BLaER1 treated with 17β-estradiol and CSF1 and Interleukin-3, amounts not matched to agents 10 nM and 100 nM (cell line): Measurements from ENCODE around the gene GGCT.
A peak's percentile ranks its signal among the peaks of the same experiment; 100 is the strongest.

Source experiments
- H3K27ac ChIP-seq, 11 experiments: shearing (Covaris generic); formaldehyde crosslinking; 2 replicates each; pipeline ENCODE4 v1.8.1; 2022
- H3K27me3 ChIP-seq, 11 experiments: shearing (Covaris generic); formaldehyde crosslinking; 2 replicates each; pipeline ENCODE4 v1.8.1; 2022
- H3K36me3 ChIP-seq, 11 experiments: shearing (Covaris generic); formaldehyde crosslinking; 2 replicates each; pipeline ENCODE4 v1.8.1; 2022
- H3K4me1 ChIP-seq, 10 experiments: shearing (Covaris generic); formaldehyde crosslinking; 2 replicates each; pipeline ENCODE4 v1.8.1; 2022
- H3K4me2 ChIP-seq, 11 experiments: shearing (Covaris generic); formaldehyde crosslinking; 2 replicates each; pipeline ENCODE4 v1.8.1; 2022
- H3K4me3 ChIP-seq, 10 experiments: shearing (Covaris generic); formaldehyde crosslinking; 2 replicates each; pipeline ENCODE4 v1.8.1; 2022
- H3K9ac ChIP-seq, 11 experiments: shearing (Covaris generic); formaldehyde crosslinking; 2 replicates each; pipeline ENCODE4 v1.8.1; 2022
- H3K9me3 ChIP-seq, 11 experiments: shearing (Covaris generic); formaldehyde crosslinking; replicated peaks in 1 of 11; 2 replicates each; pipeline ENCODE4 v1.8.1; 2022
- H4K20me1 ChIP-seq, 11 experiments: shearing (Covaris generic); formaldehyde crosslinking; 2 replicates each; pipeline ENCODE4 v1.8.1; 2022
- Cebpa-rat ChIP-seq, 11 experiments: shearing (Covaris generic); IDR thresholded peaks; 2 replicates each; pipeline ENCODE4 v1.8.1; 2022

Gene GGCT

GRCh38 chr7:30464231-30464671 is 40.4 kb downstream of the GGCT start:
- Histone ChIP-seq H3K4me2 (peak overlapping the region; percentile 73 to 97 (median 91)), H3K27me3 (peaks cover 0 to 8% (median 5%) of the 10 kb centered on the region in 11 experiments; a peak in 2 of 22 replicates), H3K27ac (peak overlapping the region in 10 of 11 experiments; percentile 9 to 63 (median 40); a peak in 14 of 22 replicates), H3K4me1 (peaks cover 93 to 97% (median 96%) of the 10 kb centered on the region in 10 experiments), H4K20me1 (peaks cover 0 to 56% (median 28%) of the 10 kb centered on the region in 11 experiments; a peak in 17 of 22 replicates), H3K9ac (peak overlapping the region in 8 of 11 experiments; percentile 2 to 49 (median 24); a peak in 8 of 22 replicates), H3K9me3 (no peaks in the 10 kb centered on the region), H3K4me3 (peak overlapping the region in 4 of 10 experiments; percentile 6 to 38 (median 15); a peak in 1 of 20 replicates), H3K36me3 (peaks cover 0 to 5% (median 0%) of the 10 kb centered on the region in 11 experiments; a peak in 1 of 22 replicates)
- no peak for TF ChIP-seq Cebpa-rat (IDR thresholded peaks at IDR 0.05)

- H3K4me1 ChIP-seq = peaks cover 90 to 100% (median 94%) of the 10 kb centered on the region in 10 experiments
- H3K9ac ChIP-seq = peak overlapping the region in 8 of 11 experiments; percentile 2 to 49 (median 24); a peak in 9 of 22 replicates
- peak overlapping the region in 10 of 11 experiments; percentile 9 to 63 (median 40); a peak in 14 of 22 replicates for H3K27ac ChIP-seq
- TF ChIP-seq Cebpa-rat (IDR thresholded peaks at IDR 0.05) = no peak
- H4K20me1 ChIP-seq = peaks cover 0 to 56% (median 28%) of the 10 kb centered on the region in 11 experiments; a peak in 17 of 22 replicates
- H3K4me2 ChIP-seq = peak overlapping the region; percentile 73 to 97 (median 91)
- H3K36me3 ChIP-seq = no peaks in the 10 kb centered on the region
- peaks cover 0 to 8% (median 5%) of the 10 kb centered on the region in 11 experiments; a peak in 2 of 22 replicates for H3K27me3 ChIP-seq
- H3K4me3 ChIP-seq = peak overlapping the region in 4 of 10 experiments; percentile 6 to 38 (median 15); a peak in 3 of 20 replicates
- H3K9me3 ChIP-seq = no peaks in the 10 kb centered on the region
Observed at GRCh38 chr7:30463405-30464145, 41.1 kb downstream of the GGCT start.

- Histone ChIP-seq H3K9ac (no peak overlapping the region), H3K9me3 (no peaks in the 10 kb centered on the region), H3K36me3 (peaks cover 0 to 7% (median under 1%) of the 10 kb centered on the region in 11 experiments; a peak in 6 of 22 replicates), H3K27me3 (peaks cover 0 to 8% (median 5%) of the 10 kb centered on the region in 11 experiments; a peak in 2 of 22 replicates), H3K27ac (no peak overlapping the region; a peak in 1 of 22 replicates), H3K4me3 (no peak overlapping the region), H3K4me1 (peaks cover 77 to 95% (median 80%) of the 10 kb centered on the region in 10 experiments), H3K4me2 (peak overlapping the region; percentile 73 to 97 (median 91)), H4K20me1 (peaks cover 0 to 56% (median 28%) of the 10 kb centered on the region in 11 experiments; a peak in 17 of 22 replicates)
- no peak for TF ChIP-seq Cebpa-rat (IDR thresholded peaks at IDR 0.05)
Observed at GRCh38 chr7:30462179-30462578, 42.5 kb downstream of the GGCT start.

- no peak for TF ChIP-seq Cebpa-rat (IDR thresholded peaks at IDR 0.05)
- peak overlapping the region in 1 of 11 experiments; percentile 17; a peak in 1 of 22 replicates for H3K27ac ChIP-seq
- 0 out of 22 replicates have a peak overlapping the region, but pooled peaks of 2 of the 11 experiments have one; percentile 0 to 30 for H3K9ac ChIP-seq
- H3K4me3 ChIP-seq = peak overlapping the region in 2 of 10 experiments; percentile 1 to 22; a peak in 3 of 20 replicates
- H3K36me3 ChIP-seq = peaks cover 7 to 27% (median 17%) of the 10 kb centered on the region in 11 experiments; a peak in 18 of 22 replicates
- peaks cover 0 to 8% (median 5%) of the 10 kb centered on the region in 11 experiments; a peak in 2 of 22 replicates for H3K27me3 ChIP-seq
- peaks cover 0 to 50% (median 27%) of the 10 kb centered on the region in 11 experiments; a peak in 17 of 22 replicates for H4K20me1 ChIP-seq
- H3K9me3 ChIP-seq = no peaks in the 10 kb centered on the region
- H3K4me2 ChIP-seq = peak overlapping the region; percentile 50 to 97 (median 91)
- peaks cover 60 to 94% (median 75%) of the 10 kb centered on the region in 10 experiments for H3K4me1 ChIP-seq
Observed at GRCh38 chr7:30460246-30460633, 44.4 kb downstream of the GGCT start.

GRCh38 chr7:30459591-30460245 is 44.9 kb downstream of the GGCT start:
- Histone ChIP-seq H3K9ac (no peak overlapping the region), H3K4me2 (peak overlapping the region; percentile 50 to 97 (median 91)), H3K36me3 (peaks cover 7 to 32% (median 20%) of the 10 kb centered on the region in 11 experiments; a peak in 18 of 22 replicates), H3K27me3 (peaks cover 0 to 8% (median 5%) of the 10 kb centered on the region in 11 experiments; a peak in 2 of 22 replicates), H4K20me1 (peaks cover 0 to 46% (median 22%) of the 10 kb centered on the region in 11 experiments; a peak in 17 of 22 replicates), H3K4me1 (peaks cover 54 to 94% (median 75%) of the 10 kb centered on the region in 10 experiments), H3K4me3 (no peak overlapping the region), H3K27ac (0 out of 22 replicates have a peak overlapping the region, but pooled peaks of 1 of the 11 experiments have one; percentile 17), H3K9me3 (no peaks in the 10 kb centered on the region)
- no peak for TF ChIP-seq Cebpa-rat (IDR thresholded peaks at IDR 0.05)

- TF ChIP-seq Cebpa-rat (IDR thresholded peaks at IDR 0.05) = no peak
- Histone ChIP-seq H3K27ac (no peak overlapping the region), H3K27me3 (peaks cover 0 to 8% (median 5%) of the 10 kb centered on the region in 11 experiments; a peak in 2 of 22 replicates), H3K4me2 (peak overlapping the region in 4 of 11 experiments; percentile 5 to 17 (median 10); a peak in 5 of 22 replicates), H3K4me1 (peaks cover 48 to 94% (median 75%) of the 10 kb centered on the region in 10 experiments), H4K20me1 (peaks cover 0 to 32% (median 11%) of the 10 kb centered on the region in 11 experiments; a peak in 8 of 22 replicates), H3K9me3 (no peaks in the 10 kb centered on the region), H3K36me3 (peaks cover 7 to 41% (median 20%) of the 10 kb centered on the region in 11 experiments; a peak in 18 of 22 replicates), H3K4me3 (no peak overlapping the region), H3K9ac (no peak overlapping the region)
Observed at GRCh38 chr7:30458311-30458710, 46.3 kb downstream of the GGCT start.

GRCh38 chr7:30453921-30454320 is 50.7 kb downstream of the GGCT start:
- Histone ChIP-seq H3K4me1 (peaks cover 7 to 63% (median 51%) of the 10 kb centered on the region in 10 experiments), H3K27ac (peak overlapping the region in 6 of 11 experiments; percentile 39 to 73 (median 54); a peak in 12 of 22 replicates), H3K4me2 (peak overlapping the region; percentile 11 to 87 (median 72)), H3K27me3 (no peaks in the 10 kb centered on the region), H3K4me3 (no peak overlapping the region), H3K9ac (peak overlapping the region in 6 of 11 experiments; percentile 17 to 58 (median 32); a peak in 7 of 22 replicates), H3K36me3 (peaks cover 17 to 73% (median 44%) of the 10 kb centered on the region in 11 experiments; a peak in 21 of 22 replicates), H3K9me3 (no peaks in the 10 kb centered on the region), H4K20me1 (no peaks in the 10 kb centered on the region)
- TF ChIP-seq Cebpa-rat (IDR thresholded peaks at IDR 0.05) = no peak

- TF ChIP-seq Cebpa-rat (IDR thresholded peaks at IDR 0.05) = no peak
- Histone ChIP-seq H3K9ac (peak overlapping the region in 4 of 11 experiments; percentile 17 to 58 (median 40); a peak in 7 of 22 replicates), H3K27ac (peak overlapping the region in 7 of 11 experiments; percentile 4 to 73 (median 54); a peak in 12 of 22 replicates), H3K4me3 (no peak overlapping the region), H3K9me3 (no peaks in the 10 kb centered on the region), H3K4me1 (peaks cover 7 to 59% (median 48%) of the 10 kb centered on the region in 10 experiments), H3K4me2 (peak overlapping the region in 9 of 11 experiments; percentile 54 to 87 (median 81); a peak in 18 of 22 replicates), H3K36me3 (peaks cover 18 to 82% (median 48%) of the 10 kb centered on the region in 11 experiments), H3K27me3 (no peaks in the 10 kb centered on the region), H4K20me1 (no peaks in the 10 kb centered on the region)
Observed at GRCh38 chr7:30453016-30453415, 51.6 kb downstream of the GGCT start.
